Stimulated activated memory B cell treated with anti-CD40 and anti-IgM and Interleukin-4, amounts not matched to agents 10 μg/mL and 1 μg/mL and 100 μg/mL, for 72 hours (primary cell): Measurements from ENCODE around the gene RERE.
"Not testable (repeated sequence)": the region's sequence is repeated elsewhere in the genome, so short reads cannot be mapped to it uniquely, and the experiment has no call there.

Experiments used
- ATAC-seq: fragments of 150-1000 bp; cut with Tn5 transposase; 2 replicates; pipeline ENCODE4 v1.10.0; 2021
- H3K27ac Mint-ChIP-seq: one replicate; pipeline ENCODE4 v1.8.0; 2022; ENCODE audit warnings: mild to moderate bottlenecking, mixed read lengths
- H3K27me3 Mint-ChIP-seq: one replicate; pipeline ENCODE4 v1.8.0; 2022; ENCODE audit warnings: mixed read lengths
- H3K36me3 Mint-ChIP-seq: one replicate; pipeline ENCODE4 v1.8.0; 2022; ENCODE audit warnings: mixed read lengths
- H3K4me1 Mint-ChIP-seq: one replicate; pipeline ENCODE4 v1.8.0; 2022; ENCODE audit warnings: mixed read lengths
- H3K4me3 Mint-ChIP-seq: one replicate; pipeline ENCODE4 v1.8.0; 2022; ENCODE audit warnings: mild to moderate bottlenecking, moderate library complexity, mixed read lengths
- H3K9me3 Mint-ChIP-seq: one replicate; pipeline ENCODE4 v1.8.0; 2022; ENCODE audit warnings: mixed read lengths

The RERE gene

DNA sequence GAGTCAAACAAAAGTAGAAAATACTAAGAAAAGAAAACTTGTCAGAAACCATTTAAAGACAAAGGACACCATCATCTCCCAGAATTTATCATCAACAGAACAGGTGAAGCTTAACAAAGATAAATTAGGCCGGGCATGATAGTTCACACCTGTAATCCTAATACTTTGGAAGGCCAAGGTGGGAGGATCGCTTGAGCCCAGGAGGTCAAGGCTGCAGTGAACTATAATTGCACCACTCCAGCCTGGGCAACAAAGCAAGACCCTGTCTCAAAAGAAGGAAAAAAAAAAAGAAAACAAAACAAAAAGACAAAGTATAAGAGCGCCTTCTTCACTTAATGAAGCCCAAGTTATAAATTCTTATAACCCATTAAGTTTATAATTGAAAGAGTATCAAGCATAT, 25.6 kb downstream of the RERE start:
- no peak overlapping the region for H3K27ac Mint-ChIP-seq
- peaks cover 19% of the 10 kb centered on the region for H3K4me1 Mint-ChIP-seq
- H3K4me3 Mint-ChIP-seq: no peak overlapping the region
- peaks cover 39% of the 10 kb centered on the region for H3K36me3 Mint-ChIP-seq
- no peak for ATAC-seq
- no peaks in the 10 kb centered on the region for H3K27me3 Mint-ChIP-seq
- H3K9me3 Mint-ChIP-seq: no peaks in the 10 kb centered on the region

DNA sequence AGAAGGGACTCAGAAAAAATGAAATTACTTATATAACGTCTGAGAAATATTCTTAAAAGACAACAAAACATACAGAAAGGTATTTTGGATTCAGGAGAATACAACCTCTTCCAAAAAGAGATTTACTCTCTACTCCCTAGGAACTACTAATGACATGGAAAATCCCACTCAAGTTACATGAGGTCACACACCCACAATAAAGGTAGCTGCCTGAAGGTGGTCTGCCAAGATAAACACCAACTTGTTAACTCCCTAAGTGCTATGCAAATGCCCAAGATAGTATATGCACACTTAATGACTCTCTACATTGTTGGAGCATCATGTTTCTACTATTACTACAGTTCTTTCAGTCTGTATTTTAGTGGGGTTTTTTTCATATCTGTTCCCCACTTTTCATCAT, 26.5 kb downstream of the RERE start:
- Mint-ChIP-seq H3K27ac (no peak overlapping the region), H3K36me3 (peaks cover 33% of the 10 kb centered on the region)
- no peak for ATAC-seq

DNA sequence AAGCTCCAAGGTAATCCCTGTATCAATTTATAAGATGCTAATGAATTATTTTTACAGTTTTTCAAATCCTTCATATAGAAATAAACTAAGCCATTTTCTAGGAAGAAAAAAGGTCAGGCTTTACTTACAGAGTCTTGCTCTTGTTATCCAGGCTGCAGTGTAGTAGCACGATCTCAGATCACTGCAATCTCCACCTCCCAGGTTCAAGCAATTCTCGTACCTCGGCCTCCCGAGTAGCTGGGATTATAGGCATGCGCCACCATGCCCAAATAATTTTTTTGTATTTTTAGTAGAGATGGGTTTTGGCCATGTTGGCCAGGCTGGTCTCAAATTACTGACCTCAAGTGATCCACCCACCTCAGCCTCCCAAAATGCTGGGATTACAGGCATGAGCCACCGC, 27.0 kb downstream of the RERE start:
- no peaks in the 10 kb centered on the region for H3K27me3 Mint-ChIP-seq
- H3K9me3 Mint-ChIP-seq: no peaks in the 10 kb centered on the region

More for the DNA sequence above, 26.5 kb downstream of the RERE start:
- H3K4me1 Mint-ChIP-seq: peaks cover 18% of the 10 kb centered on the region
- H3K4me3 Mint-ChIP-seq: no peak overlapping the region
- H3K27me3 Mint-ChIP-seq: no peaks in the 10 kb centered on the region
- no peaks in the 10 kb centered on the region for H3K9me3 Mint-ChIP-seq

DNA sequence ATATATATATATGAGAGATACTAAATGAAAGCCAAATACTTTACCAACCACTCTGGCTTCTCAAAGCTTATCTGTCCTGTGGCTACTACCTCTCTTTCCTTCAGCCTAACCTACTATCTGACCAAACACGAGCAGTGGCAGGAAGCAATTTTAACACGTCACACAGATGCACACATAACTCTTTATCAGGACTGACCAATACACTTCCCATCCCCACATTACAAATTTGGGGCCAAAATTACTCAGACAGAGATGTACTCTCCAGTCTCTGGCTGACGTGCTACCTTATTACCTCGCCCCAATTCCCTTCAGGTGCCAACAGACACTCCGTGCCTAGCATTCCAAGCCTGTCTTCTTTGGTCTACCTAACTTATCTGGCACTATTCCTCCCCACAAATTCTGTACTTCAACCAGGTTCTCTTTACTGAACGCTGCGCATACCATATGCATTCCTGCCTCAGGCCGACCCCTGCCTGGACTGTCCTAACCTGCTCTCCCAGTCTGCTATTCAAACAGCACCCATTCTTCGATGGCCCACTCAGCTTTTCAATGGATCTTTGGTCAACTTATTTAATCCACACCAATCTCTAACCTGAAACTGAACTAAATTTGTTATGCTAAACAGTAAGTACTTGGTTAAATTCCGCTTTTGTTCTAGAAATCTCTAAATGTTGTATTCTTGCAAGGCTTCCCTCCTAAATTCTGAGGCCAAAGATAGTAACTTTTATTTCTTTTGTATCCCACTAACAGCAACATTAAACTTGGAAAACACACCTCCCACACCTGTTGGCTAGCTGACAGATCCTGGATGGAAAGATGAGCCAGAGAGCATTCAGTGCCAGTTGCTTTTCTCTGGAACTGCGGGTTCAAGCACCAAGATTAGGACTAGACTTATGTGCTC, 27.9 kb downstream of the RERE start:
- no peak overlapping the region for H3K27ac Mint-ChIP-seq

More for the DNA sequence above, 27.0 kb downstream of the RERE start:
- Mint-ChIP-seq H3K4me1 (peaks cover 21% of the 10 kb centered on the region), H3K27ac (no peak overlapping the region), H3K36me3 (peaks cover 37% of the 10 kb centered on the region), H3K4me3 (no peak overlapping the region)
- ATAC-seq: no peak

DNA sequence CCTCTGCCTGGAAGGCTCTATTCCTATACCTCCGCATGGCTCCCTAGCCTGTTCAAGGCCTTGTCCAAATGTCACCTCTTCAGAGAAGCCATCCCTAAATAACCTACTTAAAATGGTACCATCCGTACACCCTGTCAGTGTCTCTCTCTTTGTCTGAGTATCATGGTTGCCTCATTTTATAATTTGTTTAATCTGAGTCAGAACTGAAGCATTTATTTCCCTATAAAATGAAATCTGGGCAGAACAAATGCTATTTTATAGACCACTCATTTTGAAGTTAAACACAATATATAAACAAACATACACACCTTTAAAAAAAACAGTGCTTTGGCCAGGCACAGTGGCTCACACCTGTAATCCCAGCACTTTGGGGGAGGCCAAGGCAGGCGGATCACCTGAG, 30.2 kb downstream of the RERE start:
- no peak for ATAC-seq
- Mint-ChIP-seq H3K9me3 (no peaks in the 10 kb centered on the region), H3K4me1 (peaks cover 27% of the 10 kb centered on the region), H3K27ac (no peak overlapping the region), H3K4me3 (no peak overlapping the region), H3K36me3 (peaks cover 38% of the 10 kb centered on the region), H3K27me3 (no peaks in the 10 kb centered on the region)

More for the DNA sequence above, 27.9 kb downstream of the RERE start:
- Mint-ChIP-seq H3K4me1 (peaks cover 21% of the 10 kb centered on the region), H3K9me3 (no peaks in the 10 kb centered on the region), H3K27me3 (no peaks in the 10 kb centered on the region), H3K4me3 (no peak overlapping the region), H3K36me3 (peaks cover 37% of the 10 kb centered on the region)
- no peak for ATAC-seq

DNA sequence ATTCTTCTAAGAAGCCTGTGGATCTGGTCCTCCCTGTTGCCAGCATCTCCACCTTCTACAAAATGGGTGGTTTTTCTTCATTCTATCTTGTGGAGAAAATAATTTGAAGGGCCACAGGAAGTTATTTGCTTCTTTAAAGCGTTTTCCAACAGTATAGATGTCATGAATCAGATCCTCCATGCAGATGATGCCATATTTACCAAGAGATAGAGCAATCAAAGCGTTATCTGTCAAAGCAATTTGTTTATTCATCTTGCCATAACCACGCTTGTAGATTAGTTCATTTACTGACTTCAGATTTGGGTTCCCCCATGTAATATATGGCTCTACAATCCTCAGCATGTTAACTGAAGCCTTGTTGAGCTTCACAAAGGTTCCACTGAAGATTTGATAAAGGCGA, 31.2 kb downstream of the RERE start:
- H3K36me3 Mint-ChIP-seq: peaks cover 28% of the 10 kb centered on the region
- H3K27ac Mint-ChIP-seq, ATAC-seq, H3K9me3 Mint-ChIP-seq, H3K27me3 Mint-ChIP-seq, H3K4me3 Mint-ChIP-seq: not testable (repeated sequence)
- peaks cover 33% of the 10 kb centered on the region for H3K4me1 Mint-ChIP-seq

DNA sequence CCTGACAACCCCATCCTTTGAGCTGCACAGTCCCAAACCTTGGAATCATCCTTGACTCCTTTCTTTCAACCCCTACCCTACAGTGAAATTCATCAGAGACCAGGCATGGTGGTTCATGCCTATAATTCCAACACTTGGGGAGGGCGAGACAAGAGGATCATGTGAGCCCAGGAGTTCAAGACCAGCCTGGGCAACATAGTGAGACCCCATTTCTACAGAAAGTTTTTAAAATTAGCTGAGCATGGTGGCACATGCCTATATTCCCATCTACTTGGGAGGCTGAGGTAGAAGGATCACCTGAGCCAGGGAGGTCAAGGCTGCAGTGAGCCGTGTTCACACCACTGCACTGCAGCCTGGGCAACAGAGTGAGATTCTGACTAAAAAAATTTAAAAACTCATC, 34.5 kb downstream of the RERE start:
- no peak for ATAC-seq
- no peak overlapping the region for H3K27ac Mint-ChIP-seq
- no peak overlapping the region for H3K4me3 Mint-ChIP-seq
- H3K27me3 Mint-ChIP-seq: no peaks in the 10 kb centered on the region
- no peaks in the 10 kb centered on the region for H3K9me3 Mint-ChIP-seq
- H3K4me1 Mint-ChIP-seq: peaks cover 28% of the 10 kb centered on the region
- peaks cover 18% of the 10 kb centered on the region for H3K36me3 Mint-ChIP-seq

DNA sequence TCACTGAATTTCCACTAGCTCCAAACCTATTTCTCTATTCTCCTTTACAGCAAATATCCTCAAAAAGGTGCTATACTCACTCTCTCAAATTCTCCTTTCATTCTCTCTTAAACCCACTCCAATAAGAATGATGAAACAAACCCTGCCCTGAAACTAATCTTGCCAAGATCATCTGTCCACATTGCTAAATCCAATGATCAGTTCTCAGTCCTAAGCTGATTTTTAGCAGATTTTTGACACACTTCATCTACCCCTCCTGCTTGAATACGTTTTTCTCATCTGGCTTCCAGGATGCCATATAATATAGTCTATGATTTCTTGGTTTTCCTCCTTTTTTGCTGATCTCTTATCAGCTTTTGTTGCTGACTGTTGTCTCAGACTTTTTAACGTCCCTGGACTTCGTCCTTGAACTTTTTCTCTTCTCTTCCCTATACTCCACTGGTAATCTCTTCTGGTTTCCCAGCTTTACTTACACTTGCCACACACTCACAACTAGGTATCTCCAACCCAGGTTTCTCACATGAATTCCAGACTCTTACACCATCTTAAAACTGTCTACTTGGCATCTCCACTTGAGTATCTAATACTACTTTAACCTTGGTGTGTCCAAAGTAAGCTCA, 35.3 kb downstream of the RERE start:
- no peaks in the 10 kb centered on the region for H3K9me3 Mint-ChIP-seq
- no peak overlapping the region for H3K27ac Mint-ChIP-seq
- no peak overlapping the region for H3K4me3 Mint-ChIP-seq
- H3K27me3 Mint-ChIP-seq: no peaks in the 10 kb centered on the region
- peaks cover 15% of the 10 kb centered on the region for H3K36me3 Mint-ChIP-seq
- ATAC-seq: no peak
- H3K4me1 Mint-ChIP-seq: peaks cover 28% of the 10 kb centered on the region

DNA sequence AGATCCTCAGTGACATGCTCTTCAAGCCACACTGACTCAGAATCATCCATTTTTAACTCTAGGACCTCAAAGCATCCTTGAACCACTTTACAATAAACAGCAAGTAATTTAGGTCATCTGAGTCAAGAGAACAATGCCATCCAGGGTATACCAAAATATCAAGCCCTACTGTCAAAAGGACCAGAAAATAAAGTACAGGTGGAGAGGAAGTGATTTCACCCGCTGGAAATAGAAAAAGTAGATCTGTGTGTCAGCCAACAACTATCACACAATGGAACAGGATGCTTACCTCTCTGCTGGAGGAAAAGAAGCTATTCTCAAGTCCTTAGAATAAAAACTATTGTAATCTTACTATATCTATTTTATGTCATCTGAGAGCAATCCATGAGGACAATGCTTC, 37.0 kb downstream of the RERE start:
- Mint-ChIP-seq H3K27me3 (no peaks in the 10 kb centered on the region), H3K9me3 (no peaks in the 10 kb centered on the region), H3K36me3 (peaks cover 6% of the 10 kb centered on the region), H3K27ac (no peak overlapping the region), H3K4me1 (peaks cover 28% of the 10 kb centered on the region), H3K4me3 (no peak overlapping the region)
- no peak for ATAC-seq

DNA sequence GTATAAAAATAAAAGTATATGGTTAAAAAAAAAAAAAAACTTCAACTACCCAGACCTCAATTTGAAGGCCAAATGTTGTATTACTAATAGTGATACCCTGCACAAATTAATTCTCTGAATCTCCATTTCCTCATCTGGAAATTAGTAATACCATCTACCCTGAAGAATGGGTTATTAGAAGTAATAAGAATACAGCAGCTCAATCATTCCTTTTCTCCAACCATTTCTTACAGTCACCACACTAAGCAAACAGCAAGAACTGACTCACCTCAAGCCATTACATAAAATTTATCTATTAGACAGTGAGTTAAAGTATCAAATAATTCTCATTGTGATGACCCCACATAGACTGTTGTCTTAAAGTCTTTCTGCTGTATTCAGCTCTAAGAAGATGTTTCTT, 39.6 kb downstream of the RERE start:
- ATAC-seq: no peak
- Mint-ChIP-seq H3K36me3 (peaks cover 6% of the 10 kb centered on the region), H3K4me1 (peaks cover 21% of the 10 kb centered on the region), H3K4me3 (no peak overlapping the region), H3K27ac (no peak overlapping the region), H3K27me3 (no peaks in the 10 kb centered on the region), H3K9me3 (no peaks in the 10 kb centered on the region)

DNA sequence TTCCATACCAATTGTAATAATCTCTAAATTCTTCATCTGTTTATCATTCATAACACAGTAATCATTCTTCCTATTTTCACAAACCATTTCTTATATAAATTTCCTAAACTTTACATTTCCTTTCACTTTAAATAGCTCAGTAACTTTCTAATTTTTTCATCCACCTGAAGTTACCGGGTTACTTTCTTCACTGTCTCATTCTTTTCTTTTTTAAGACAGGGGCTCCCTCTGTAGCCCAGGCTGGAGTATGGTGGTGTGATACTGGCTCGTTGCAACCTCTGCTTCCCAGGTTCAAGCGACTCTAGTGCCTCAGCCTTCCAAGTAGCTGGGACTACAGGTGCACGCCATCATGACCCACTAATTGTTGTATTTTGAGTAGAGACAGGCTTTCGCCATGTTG, 41.3 kb downstream of the RERE start:
- Mint-ChIP-seq H3K4me1 (peaks cover 11% of the 10 kb centered on the region), H3K9me3 (no peaks in the 10 kb centered on the region), H3K27me3 (no peaks in the 10 kb centered on the region), H3K4me3 (no peak overlapping the region), H3K36me3 (peaks cover 6% of the 10 kb centered on the region), H3K27ac (no peak overlapping the region)
- ATAC-seq: no peak

DNA sequence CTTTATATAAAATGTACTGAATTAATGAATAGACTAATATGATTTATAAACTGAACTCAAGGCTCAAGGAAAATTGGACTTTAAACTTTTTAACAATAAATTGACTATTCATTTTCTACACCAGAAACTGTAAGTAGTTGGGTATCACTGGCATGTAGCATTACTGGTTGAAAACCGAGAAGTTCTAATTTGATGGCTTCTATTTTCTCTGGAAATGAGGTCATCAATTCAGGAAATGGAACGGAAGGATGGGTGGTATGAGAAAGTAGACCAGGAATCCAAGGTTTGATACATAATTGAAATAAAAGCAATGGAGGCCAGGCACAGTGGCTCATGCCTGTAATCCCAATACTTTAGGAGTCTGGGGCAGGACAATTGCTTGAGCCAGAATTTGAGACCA, 50.4 kb downstream of the RERE start:
- no peak overlapping the region for H3K27ac Mint-ChIP-seq
- H3K4me1 Mint-ChIP-seq: peaks cover 32% of the 10 kb centered on the region
- H3K36me3 Mint-ChIP-seq: peaks cover 6% of the 10 kb centered on the region
- H3K4me3 Mint-ChIP-seq: no peak overlapping the region
- no peak for ATAC-seq
- H3K27me3 Mint-ChIP-seq: no peaks in the 10 kb centered on the region
- H3K9me3 Mint-ChIP-seq: no peaks in the 10 kb centered on the region

DNA sequence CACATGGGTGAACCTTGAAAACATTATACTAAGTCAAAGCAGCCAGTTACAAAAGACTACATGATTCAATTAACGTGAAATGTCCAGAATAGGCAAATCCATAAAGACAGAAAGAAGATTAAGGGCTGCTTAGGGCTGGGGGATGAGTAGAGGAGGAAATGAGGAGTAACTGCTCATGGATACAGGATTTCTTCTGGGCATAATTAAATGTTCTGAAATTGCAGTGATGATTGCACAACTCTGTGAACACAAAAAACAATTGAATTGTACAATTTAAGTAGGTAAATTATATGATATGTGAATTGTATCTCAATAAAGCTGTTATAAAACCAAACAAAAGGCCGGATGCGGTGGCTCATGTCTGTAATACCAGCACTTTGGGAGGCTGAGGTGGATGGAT, 52.2 kb downstream of the RERE start:
- no peaks in the 10 kb centered on the region for H3K9me3 Mint-ChIP-seq
- peaks cover 44% of the 10 kb centered on the region for H3K4me1 Mint-ChIP-seq
- no peak for ATAC-seq
- no peaks in the 10 kb centered on the region for H3K27me3 Mint-ChIP-seq
- peaks cover 17% of the 10 kb centered on the region for H3K36me3 Mint-ChIP-seq
- no peak overlapping the region for H3K4me3 Mint-ChIP-seq
- no peak overlapping the region for H3K27ac Mint-ChIP-seq

DNA sequence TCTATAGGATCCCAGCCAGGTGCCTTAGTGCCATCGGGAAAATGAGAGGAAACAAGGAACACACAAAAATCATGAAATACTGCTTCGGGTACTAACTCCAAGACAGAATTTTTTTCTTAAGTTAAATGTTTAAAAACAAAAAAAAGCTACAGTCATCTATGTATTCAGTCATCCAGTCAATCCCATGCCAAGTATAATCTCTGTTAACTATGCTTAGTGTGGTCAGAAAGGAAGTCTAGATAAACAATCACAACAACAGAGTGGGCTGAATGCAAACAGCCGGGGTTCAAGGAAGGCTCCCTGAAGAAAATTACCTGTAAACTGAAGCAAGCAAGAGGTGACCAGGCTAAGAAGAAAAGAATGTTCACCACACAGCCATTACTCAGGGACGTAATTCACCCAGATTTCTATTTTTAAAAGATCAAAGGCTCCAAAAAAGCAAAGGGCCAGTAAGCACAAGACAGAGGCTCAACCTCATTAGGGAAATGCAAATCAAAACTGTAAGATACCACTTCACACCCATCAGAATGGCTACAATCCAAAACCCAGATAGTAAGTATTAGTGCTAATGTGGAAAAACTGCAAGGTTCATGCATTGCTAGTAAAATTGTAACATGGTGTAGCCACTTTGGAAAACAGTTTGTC, 53.0 kb downstream of the RERE start:
- H3K4me3 Mint-ChIP-seq: no peak overlapping the region
- H3K27ac Mint-ChIP-seq: no peak overlapping the region
- H3K9me3 Mint-ChIP-seq: no peaks in the 10 kb centered on the region
- no peaks in the 10 kb centered on the region for H3K27me3 Mint-ChIP-seq
- no peak for ATAC-seq
- peaks cover 44% of the 10 kb centered on the region for H3K4me1 Mint-ChIP-seq
- H3K36me3 Mint-ChIP-seq: peaks cover 19% of the 10 kb centered on the region

DNA sequence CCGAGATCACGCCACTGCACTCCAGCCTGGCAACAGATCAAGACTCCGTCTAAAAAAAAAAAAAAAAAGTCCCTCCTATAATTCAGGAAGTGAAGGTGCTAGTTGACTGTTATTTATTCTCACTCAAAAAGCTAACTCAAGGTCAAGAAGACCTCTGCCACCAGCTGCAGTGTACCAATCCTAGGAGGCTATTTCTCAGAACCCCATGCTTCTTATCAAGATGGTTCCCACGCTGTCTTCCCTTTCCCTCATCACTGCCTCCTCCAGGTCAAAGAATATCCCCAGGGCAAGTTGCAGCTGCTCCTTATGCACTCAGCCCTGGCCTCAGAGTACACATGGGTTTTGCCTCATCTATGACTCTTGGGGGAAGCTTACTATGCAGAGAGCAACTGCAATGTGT, 53.6 kb downstream of the RERE start:
- Mint-ChIP-seq H3K9me3 (no peaks in the 10 kb centered on the region), H3K4me1 (peaks cover 44% of the 10 kb centered on the region), H3K36me3 (peaks cover 19% of the 10 kb centered on the region), H3K4me3 (no peak overlapping the region), H3K27me3 (no peaks in the 10 kb centered on the region), H3K27ac (no peak overlapping the region)
- ATAC-seq: peak; percentile 12

DNA sequence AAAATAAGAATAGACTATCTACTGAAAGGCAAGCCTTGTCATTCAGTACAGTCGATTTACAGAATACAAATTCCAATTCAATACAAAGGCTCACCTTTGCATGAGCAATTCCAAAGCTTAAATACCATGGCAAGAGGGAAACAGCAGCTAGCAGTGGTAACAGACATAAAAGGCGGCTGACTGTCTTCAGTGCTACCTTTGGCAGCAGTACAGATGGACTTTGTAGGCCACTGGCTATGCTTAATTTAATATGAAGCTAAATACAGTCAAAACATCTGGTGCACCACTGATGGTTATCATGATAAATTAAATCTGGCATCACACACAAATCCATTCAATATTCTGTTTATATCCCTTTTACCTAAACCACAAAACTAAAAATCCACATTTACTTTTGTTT, 62.4 kb downstream of the RERE start:
- no peaks in the 10 kb centered on the region for H3K9me3 Mint-ChIP-seq
- no peak overlapping the region for H3K27ac Mint-ChIP-seq
- peaks cover 13% of the 10 kb centered on the region for H3K4me1 Mint-ChIP-seq
- H3K4me3 Mint-ChIP-seq: no peak overlapping the region
- H3K27me3 Mint-ChIP-seq: no peaks in the 10 kb centered on the region
- no peak for ATAC-seq
- peaks cover 4% of the 10 kb centered on the region for H3K36me3 Mint-ChIP-seq
